ENCODE data around the gene NOP53.

DNA sequence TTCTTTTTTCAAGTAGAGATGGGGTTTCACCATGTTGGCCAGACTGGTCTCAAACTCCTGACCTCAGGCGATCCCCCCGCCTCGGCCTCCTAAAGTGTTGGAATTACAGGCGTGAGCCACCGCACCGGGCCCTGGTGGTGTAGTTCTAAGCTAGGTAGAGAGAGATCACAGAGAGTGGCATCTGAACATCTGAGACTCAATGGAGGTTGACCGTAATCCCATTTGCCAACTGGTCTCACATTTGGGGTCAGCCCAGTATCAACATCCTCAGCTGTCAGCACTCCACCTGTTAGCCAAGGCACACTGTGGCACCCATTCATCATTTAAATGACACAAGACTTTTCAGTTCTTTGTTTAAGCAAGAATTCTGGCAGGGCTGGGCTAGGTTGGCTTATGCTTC lies 41.2 kb downstream of the NOP53 start:
- TF ChIP-seq, protein P1, sequence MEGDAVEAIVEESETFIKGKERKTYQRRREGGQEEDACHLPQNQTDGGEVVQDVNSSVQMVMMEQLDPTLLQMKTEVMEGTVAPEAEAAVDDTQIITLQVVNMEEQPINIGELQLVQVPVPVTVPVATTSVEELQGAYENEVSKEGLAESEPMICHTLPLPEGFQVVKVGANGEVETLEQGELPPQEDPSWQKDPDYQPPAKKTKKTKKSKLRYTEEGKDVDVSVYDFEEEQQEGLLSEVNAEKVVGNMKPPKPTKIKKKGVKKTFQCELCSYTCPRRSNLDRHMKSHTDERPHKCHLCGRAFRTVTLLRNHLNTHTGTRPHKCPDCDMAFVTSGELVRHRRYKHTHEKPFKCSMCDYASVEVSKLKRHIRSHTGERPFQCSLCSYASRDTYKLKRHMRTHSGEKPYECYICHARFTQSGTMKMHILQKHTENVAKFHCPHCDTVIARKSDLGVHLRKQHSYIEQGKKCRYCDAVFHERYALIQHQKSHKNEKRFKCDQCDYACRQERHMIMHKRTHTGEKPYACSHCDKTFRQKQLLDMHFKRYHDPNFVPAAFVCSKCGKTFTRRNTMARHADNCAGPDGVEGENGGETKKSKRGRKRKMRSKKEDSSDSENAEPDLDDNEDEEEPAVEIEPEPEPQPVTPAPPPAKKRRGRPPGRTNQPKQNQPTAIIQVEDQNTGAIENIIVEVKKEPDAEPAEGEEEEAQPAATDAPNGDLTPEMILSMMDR (IDR thresholded peaks at IDR 0.05; ENCODE audit: low read length) = no peak
- TF ChIP-seq EZH2phosphoT487 (IDR thresholded peaks at IDR 0.05; ENCODE audit: low read length) = no peak
- no peak for TF ChIP-seq EZH2 (optimal IDR thresholded peaks at IDR 0.05; ENCODE audit: low read depth, low read length)
